Neural progenitor cell (in vitro differentiated cells): ENCODE data around the gene REXO5. TPM values are rescaled to one million over a fixed set of nuclear protein-coding genes. Genes with fewer than 3 reads are reported as not detected.

Experiments used
- DNase-seq: peaks from one replicate; pipeline ENCODE4 v3.0.0-alpha.2; 2016; ENCODE audit warnings: low spot score
- H2AFZ ChIP-seq: fragments of 200-600 bp; sonication (generic); replicated peaks from 2 replicates; pipeline ENCODE4 v1.6.1; 2016; ENCODE audit warnings: antibody characterized with exemption
- H3F3A ChIP-seq: fragments of 200-600 bp; sonication (generic); 2 replicates; pipeline ENCODE4 v1.6.1; 2016; ENCODE audit warnings: antibody characterized with exemption, low read depth
- H3K27ac ChIP-seq: fragments of 200-600 bp; sonication (generic); 2 replicates; pipeline ENCODE4 v1.5.1; 2016; ENCODE audit warnings: mild to moderate bottlenecking
- H3K27me3 ChIP-seq: fragments of 200-600 bp; sonication (generic); 2 replicates; pipeline ENCODE4 v1.6.1; 2016; ENCODE audit warnings: mild to moderate bottlenecking, moderate library complexity
- H3K36me3 ChIP-seq: fragments of 200-600 bp; sonication (generic); 2 replicates; pipeline ENCODE4 v1.5.1; 2016
- H3K4me1 ChIP-seq: fragments of 200-600 bp; sonication (generic); 2 replicates; pipeline ENCODE4 v1.6.1; 2016; ENCODE audit warnings: mixed run types
- H3K4me2 ChIP-seq: fragments of 200-600 bp; sonication (generic); 2 replicates; pipeline ENCODE4 v1.6.1; 2016
- H3K4me3 ChIP-seq: fragments of 200-600 bp; sonication (generic); 2 replicates; pipeline ENCODE4 v1.5.1; 2016
- H3K79me2 ChIP-seq: fragments of 200-600 bp; sonication (generic); 2 replicates; pipeline ENCODE4 v1.6.1; 2016; ENCODE audit warnings: low read depth
- H3K9ac ChIP-seq: fragments of 200-600 bp; sonication (generic); 2 replicates; pipeline ENCODE4 v1.6.1; 2016
- H3K9me3 ChIP-seq: fragments of 200-600 bp; sonication (generic); 2 replicates; pipeline ENCODE4 v1.5.1; 2016; ENCODE audit warnings: low read depth
- H4K20me1 ChIP-seq: fragments of 200-600 bp; sonication (generic); 2 replicates; pipeline ENCODE4 v1.6.1; 2016; ENCODE audit warnings: low read depth
- H3K27ac Mint-ChIP-seq: 3 replicates; pipeline ENCODE4 v1.8.0; 2021; ENCODE audit warnings: mixed read lengths
- H3K27me3 Mint-ChIP-seq: 2 replicates; pipeline ENCODE4 v1.8.0; 2022; ENCODE audit warnings: low read depth, mild to moderate bottlenecking, inconsistent platforms, moderate library complexity, mixed read lengths; ENCODE audit not compliant: insufficient read depth
- H3K36me3 Mint-ChIP-seq: 3 replicates; pipeline ENCODE4 v1.8.0; 2021; ENCODE audit warnings: mixed read lengths
- H3K4me1 Mint-ChIP-seq: 3 replicates; pipeline ENCODE4 v1.8.0; 2021; ENCODE audit warnings: mixed read lengths
- H3K4me3 Mint-ChIP-seq: 3 replicates; pipeline ENCODE4 v1.8.0; 2021; ENCODE audit warnings: mild to moderate bottlenecking, moderate library complexity, mixed read lengths
- H3K9me3 Mint-ChIP-seq: 3 replicates; pipeline ENCODE4 v1.8.0; 2020; ENCODE audit warnings: mixed read lengths
- EZH2 ChIP-seq: fragments of 200-600 bp; sonication (generic); IDR thresholded peaks from 2 replicates; pipeline ENCODE4 v1.6.1; 2017; ENCODE audit warnings: antibody characterized with exemption, mild to moderate bottlenecking, moderate library complexity
- EZH2phosphoT487 ChIP-seq: fragments of 200-600 bp; sonication (generic); IDR thresholded peaks from 2 replicates; pipeline ENCODE4 v1.6.1; 2017; ENCODE audit warnings: antibody characterized with exemption
- total RNA-seq: library from RNA; depleted of rRNA; stranded (reverse); fragments of >200 nt; gene quantifications from 2 replicates; pipeline ENCODE4 v1.2.3, GENCODE V29; 2015; ENCODE audit warnings: low replicate concordance
- TF ChIP-seq, protein P1 (sequence below): fragments of 200-600 bp; sonication (generic); IDR thresholded peaks from 2 replicates; pipeline ENCODE4 v1.5.1; 2017; ENCODE audit warnings: antibody characterized with exemption, mild to moderate bottlenecking

REXO5 gene
- total RNA-seq, 1 donor from 2014 or later: 13.1 TPM

DNA sequence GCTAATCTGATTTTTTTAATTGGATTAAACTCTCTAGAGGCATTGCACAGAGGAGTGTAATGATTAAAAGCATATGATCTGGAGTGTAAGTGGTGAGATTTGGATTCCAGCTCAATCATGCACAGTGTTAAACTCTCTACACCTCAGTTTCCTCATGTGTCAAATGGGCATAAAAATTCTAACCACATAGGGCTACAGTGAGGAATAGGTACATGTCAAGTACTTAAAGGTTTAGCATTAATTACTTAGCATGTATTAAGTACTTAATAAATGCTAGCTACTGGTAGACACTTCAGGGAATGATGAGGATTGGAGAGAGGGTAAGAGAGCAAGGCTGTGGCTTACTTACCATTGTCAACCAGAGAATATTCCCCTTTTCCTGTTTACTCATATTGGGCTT lies 17.2 kb upstream of the REXO5 start:
- H3K36me3 Mint-ChIP-seq: no peaks in the 10 kb centered on the region
- H3K4me3 Mint-ChIP-seq: no peak overlapping the region
- no peaks in the 10 kb centered on the region for H3K27me3 Mint-ChIP-seq
- no peaks in the 10 kb centered on the region for H3K27me3 ChIP-seq
- H3K36me3 ChIP-seq: no peaks in the 10 kb centered on the region
- H3K27ac ChIP-seq: no peak overlapping the region
- H3K27ac Mint-ChIP-seq: no peak overlapping the region
- DNase-seq: no peak
- no peak for TF ChIP-seq EZH2phosphoT487
- peaks cover 14% of the 10 kb centered on the region for H3K4me1 ChIP-seq
- no peak overlapping the region for H2AFZ ChIP-seq
- H3K9me3 Mint-ChIP-seq: no peaks in the 10 kb centered on the region
- no peak overlapping the region for H3K9ac ChIP-seq
- H3F3A ChIP-seq: peaks cover 13% of the 10 kb centered on the region
- H4K20me1 ChIP-seq: no peaks in the 10 kb centered on the region
- no peaks in the 10 kb centered on the region for H3K9me3 ChIP-seq
- H3K4me1 Mint-ChIP-seq: peaks cover 10% of the 10 kb centered on the region
- no peak overlapping the region for H3K4me3 ChIP-seq
- no peak overlapping the region for H3K4me2 ChIP-seq
- no peaks in the 10 kb centered on the region for H3K79me2 ChIP-seq

DNA sequence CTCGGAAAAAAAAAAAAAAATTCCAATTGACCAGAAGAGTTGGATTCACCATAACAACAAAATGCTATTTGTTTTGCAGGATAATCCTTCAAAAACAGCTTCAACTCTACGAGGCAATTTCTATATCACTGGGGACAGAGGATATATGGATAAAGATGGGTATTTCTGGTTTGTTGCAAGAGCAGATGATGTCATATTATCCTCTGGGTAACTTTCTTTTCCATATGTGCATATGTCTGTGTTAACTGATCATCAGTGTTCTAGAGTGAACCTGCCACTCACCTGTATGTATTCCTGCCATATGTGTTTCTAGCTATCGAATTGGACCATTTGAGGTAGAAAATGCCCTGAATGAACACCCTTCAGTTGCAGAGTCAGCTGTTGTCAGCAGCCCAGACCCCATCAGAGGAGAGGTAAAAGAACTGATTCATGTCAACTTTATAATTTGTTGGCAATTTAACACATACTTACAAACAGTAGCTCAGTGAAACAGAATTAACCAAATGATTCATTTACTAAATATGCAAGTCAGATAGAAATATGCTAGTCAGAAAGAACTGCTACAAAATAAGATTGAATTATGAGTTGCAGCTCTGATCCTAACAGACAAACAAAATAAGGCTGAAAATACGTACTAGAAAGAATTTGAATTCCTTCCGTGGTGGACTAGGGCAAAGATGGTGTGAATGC lies 14.3 kb upstream of the REXO5 start:
- Histone ChIP-seq H3K27me3 (no peaks in the 10 kb centered on the region), H3K27ac (no peak overlapping the region), H3K36me3 (peaks cover 8% of the 10 kb centered on the region), H4K20me1 (no peaks in the 10 kb centered on the region), H3K9ac (no peak overlapping the region), H3K4me1 (peaks cover 18% of the 10 kb centered on the region), H2AFZ (no peak overlapping the region), H3K9me3 (no peaks in the 10 kb centered on the region), H3K4me2 (no peak overlapping the region), H3K4me3 (no peak overlapping the region), H3F3A (peaks cover 13% of the 10 kb centered on the region), H3K79me2 (no peaks in the 10 kb centered on the region)
- DNase-seq: no peak
- H3K9me3 Mint-ChIP-seq: no peaks in the 10 kb centered on the region
- H3K36me3 Mint-ChIP-seq: no peaks in the 10 kb centered on the region
- peaks cover 14% of the 10 kb centered on the region for H3K4me1 Mint-ChIP-seq
- no peak overlapping the region for H3K4me3 Mint-ChIP-seq
- no peak overlapping the region for H3K27ac Mint-ChIP-seq
- no peaks in the 10 kb centered on the region for H3K27me3 Mint-ChIP-seq
- TF ChIP-seq EZH2phosphoT487 (no peak), EZH2 (no peak)
- TF ChIP-seq, protein P1, sequence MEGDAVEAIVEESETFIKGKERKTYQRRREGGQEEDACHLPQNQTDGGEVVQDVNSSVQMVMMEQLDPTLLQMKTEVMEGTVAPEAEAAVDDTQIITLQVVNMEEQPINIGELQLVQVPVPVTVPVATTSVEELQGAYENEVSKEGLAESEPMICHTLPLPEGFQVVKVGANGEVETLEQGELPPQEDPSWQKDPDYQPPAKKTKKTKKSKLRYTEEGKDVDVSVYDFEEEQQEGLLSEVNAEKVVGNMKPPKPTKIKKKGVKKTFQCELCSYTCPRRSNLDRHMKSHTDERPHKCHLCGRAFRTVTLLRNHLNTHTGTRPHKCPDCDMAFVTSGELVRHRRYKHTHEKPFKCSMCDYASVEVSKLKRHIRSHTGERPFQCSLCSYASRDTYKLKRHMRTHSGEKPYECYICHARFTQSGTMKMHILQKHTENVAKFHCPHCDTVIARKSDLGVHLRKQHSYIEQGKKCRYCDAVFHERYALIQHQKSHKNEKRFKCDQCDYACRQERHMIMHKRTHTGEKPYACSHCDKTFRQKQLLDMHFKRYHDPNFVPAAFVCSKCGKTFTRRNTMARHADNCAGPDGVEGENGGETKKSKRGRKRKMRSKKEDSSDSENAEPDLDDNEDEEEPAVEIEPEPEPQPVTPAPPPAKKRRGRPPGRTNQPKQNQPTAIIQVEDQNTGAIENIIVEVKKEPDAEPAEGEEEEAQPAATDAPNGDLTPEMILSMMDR: no peak

DNA sequence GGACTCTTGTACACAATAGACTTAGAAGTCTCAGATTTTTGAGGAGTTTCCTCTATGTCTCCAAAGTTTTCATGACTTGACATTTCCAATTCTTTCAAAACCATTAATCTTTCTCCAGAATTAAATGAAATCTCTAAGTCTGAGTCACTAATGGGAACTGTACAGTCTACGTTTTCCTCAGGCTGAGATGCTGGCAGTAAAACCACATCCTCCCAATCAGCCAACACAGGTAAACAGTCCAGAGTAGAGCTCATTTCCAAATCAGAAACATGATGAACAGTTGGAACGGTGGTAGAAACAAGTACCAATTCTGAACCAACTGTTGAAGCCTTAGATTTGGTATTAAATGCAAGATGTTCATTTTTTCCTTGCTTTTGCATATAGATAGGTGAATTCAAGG lies 8.0 kb upstream of the REXO5 start:
- Histone ChIP-seq H3K36me3 (peaks cover 13% of the 10 kb centered on the region), H2AFZ (no peak overlapping the region), H3F3A (no peaks in the 10 kb centered on the region), H3K4me3 (no peak overlapping the region), H4K20me1 (no peaks in the 10 kb centered on the region), H3K9ac (no peak overlapping the region), H3K9me3 (no peaks in the 10 kb centered on the region), H3K79me2 (no peaks in the 10 kb centered on the region), H3K4me1 (peaks cover 4% of the 10 kb centered on the region), H3K4me2 (no peak overlapping the region), H3K27ac (no peak overlapping the region), H3K27me3 (no peaks in the 10 kb centered on the region)
- H3K27me3 Mint-ChIP-seq: no peaks in the 10 kb centered on the region
- H3K9me3 Mint-ChIP-seq: no peaks in the 10 kb centered on the region
- H3K27ac Mint-ChIP-seq: no peak overlapping the region
- H3K36me3 Mint-ChIP-seq: peaks cover 6% of the 10 kb centered on the region
- no peak for DNase-seq
- TF ChIP-seq, protein P1: no peak
- TF ChIP-seq EZH2: no peak
- TF ChIP-seq EZH2phosphoT487: no peak
- H3K4me3 Mint-ChIP-seq: no peak overlapping the region
- H3K4me1 Mint-ChIP-seq: peaks cover 4% of the 10 kb centered on the region

DNA sequence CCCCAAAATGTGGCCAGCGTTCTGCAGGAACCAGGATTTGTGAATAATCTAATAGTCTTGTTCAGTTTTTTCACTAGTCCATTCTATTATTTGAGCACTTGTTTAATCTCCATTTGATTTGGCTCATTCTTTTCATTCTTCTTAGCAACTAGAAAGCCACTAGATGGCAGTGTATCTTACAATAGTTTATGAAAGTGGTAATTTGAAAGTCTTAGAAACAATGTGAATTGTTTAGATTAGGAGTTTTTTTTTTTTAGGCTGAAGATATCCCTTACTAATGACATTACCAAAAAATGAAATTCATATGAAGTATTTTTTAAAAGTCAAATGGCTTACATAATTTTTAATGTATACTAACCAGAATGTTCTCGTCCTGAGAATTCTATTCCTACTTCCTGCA lies 6.7 kb upstream of the REXO5 start:
- Mint-ChIP-seq H3K4me1 (peaks cover 4% of the 10 kb centered on the region), H3K36me3 (peaks cover 6% of the 10 kb centered on the region), H3K4me3 (no peak overlapping the region), H3K27ac (no peak overlapping the region), H3K27me3 (no peaks in the 10 kb centered on the region), H3K9me3 (no peaks in the 10 kb centered on the region)
- TF ChIP-seq EZH2: no peak
- TF ChIP-seq, protein P1: peak; percentile 62
- TF ChIP-seq EZH2phosphoT487: no peak
- Histone ChIP-seq H3K4me2 (no peak overlapping the region), H2AFZ (no peak overlapping the region), H3K9me3 (no peaks in the 10 kb centered on the region), H3K4me3 (no peak overlapping the region), H3K27me3 (no peaks in the 10 kb centered on the region), H4K20me1 (no peaks in the 10 kb centered on the region), H3K4me1 (peaks cover 4% of the 10 kb centered on the region), H3K27ac (no peak overlapping the region), H3F3A (no peaks in the 10 kb centered on the region), H3K36me3 (peaks cover 13% of the 10 kb centered on the region), H3K9ac (no peak overlapping the region), H3K79me2 (no peaks in the 10 kb centered on the region)
- DNase-seq: peak; percentile 32
